Cardiac fibroblast (primary cell): ENCODE measurements around the gene SKP2.

ENCODE experiments used
- DNase-seq, 2 donors: peaks; one replicate each; pipeline versions ENCODE4 v3.0.0 to v3.0.0-alpha.2; 2010; ENCODE audit warnings: low read depth in 2 of 2
- H3K4me3 ChIP-seq, 2 donors: replicated peaks in 1 of 2; 1 replicate in 1 of 2; 2 replicates in 1 of 2; pipeline ENCODE4 v1.5.1; 2011; ENCODE audit warnings: low read depth in 2 of 2, low read length in 2 of 2, mild to moderate bottlenecking in 2 of 2, moderate library complexity in 1 of 2
- TF ChIP-seq, protein P1 (sequence below): IDR thresholded peaks from one replicate; pipeline ENCODE4 v1.5.1; 2011; ENCODE audit warnings: low read depth, mild to moderate bottlenecking, low read length, inconsistent platforms

SKP2 gene

DNA sequence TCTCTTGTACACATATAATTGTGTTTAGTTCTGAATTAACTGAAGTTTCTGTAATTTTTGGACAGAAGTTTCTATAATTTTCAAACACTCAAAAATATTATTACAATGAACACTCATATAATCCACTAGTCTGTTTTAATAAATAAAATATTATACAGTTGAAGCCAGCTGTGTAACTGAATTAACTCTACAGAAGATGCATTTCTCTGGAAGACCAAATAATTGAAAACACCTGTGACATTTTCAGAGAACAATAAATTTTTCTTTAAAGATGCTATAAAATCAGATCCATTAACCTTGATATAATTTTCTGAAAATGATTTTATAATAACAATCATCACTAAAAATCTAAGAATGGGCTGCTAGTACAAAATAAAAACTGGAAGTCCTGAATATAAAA lies 75.1 kb downstream of the SKP2 start:
- H3K4me3 ChIP-seq = no peak overlapping the region
- no peak for DNase-seq
- TF ChIP-seq, protein P1, sequence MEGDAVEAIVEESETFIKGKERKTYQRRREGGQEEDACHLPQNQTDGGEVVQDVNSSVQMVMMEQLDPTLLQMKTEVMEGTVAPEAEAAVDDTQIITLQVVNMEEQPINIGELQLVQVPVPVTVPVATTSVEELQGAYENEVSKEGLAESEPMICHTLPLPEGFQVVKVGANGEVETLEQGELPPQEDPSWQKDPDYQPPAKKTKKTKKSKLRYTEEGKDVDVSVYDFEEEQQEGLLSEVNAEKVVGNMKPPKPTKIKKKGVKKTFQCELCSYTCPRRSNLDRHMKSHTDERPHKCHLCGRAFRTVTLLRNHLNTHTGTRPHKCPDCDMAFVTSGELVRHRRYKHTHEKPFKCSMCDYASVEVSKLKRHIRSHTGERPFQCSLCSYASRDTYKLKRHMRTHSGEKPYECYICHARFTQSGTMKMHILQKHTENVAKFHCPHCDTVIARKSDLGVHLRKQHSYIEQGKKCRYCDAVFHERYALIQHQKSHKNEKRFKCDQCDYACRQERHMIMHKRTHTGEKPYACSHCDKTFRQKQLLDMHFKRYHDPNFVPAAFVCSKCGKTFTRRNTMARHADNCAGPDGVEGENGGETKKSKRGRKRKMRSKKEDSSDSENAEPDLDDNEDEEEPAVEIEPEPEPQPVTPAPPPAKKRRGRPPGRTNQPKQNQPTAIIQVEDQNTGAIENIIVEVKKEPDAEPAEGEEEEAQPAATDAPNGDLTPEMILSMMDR = no peak

DNA sequence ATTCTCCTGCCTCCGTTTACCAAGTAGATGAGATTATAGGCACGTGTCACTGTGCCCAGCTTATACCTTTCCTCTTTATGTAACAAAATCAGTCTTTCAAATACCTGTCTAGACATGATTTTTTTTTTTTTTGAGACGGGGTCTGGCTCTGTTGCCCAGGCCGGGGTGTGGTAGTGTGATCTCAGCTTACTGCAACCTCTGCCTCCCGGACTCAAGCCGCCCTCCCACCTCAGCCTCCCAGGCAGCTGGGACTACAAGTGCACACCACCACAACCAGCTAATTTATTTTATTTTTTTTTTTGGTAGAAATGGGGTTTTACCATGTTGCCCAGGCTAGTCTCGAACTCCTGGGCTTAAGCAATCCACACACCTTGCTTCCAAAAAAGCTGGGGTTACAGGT lies 76.6 kb downstream of the SKP2 start:
- no peak overlapping the region for H3K4me3 ChIP-seq
- TF ChIP-seq, protein P1 = no peak
- DNase-seq = no peak

DNA sequence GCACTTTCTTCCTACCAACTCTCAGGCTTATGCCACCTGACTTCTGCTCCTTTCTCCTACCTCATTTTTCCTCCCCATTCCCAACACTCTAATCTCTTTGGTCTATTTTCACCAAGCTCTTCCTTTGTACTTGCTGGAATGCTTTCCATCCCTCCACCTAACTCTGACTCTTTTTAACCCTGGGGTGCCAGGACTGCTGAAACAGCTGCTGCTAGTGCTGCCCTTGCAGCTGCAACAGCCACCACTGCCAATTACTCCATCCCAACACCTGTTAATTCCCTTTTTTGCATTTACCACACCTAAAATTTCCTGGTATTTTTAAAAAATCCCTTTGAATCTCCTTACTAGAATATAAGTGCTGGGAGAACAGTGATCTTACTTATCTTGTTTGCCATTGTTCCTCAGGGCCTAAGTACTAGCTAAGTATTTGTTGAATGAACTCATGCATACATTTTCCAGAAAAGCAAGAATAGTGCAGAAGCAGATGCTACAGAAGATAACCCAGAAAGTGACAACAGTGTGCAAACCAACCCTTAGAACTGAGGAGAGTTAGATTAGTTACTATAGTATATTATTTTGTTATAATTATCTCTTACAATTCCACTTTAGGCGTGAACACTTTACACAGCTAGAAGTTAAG lies 78.4 kb downstream of the SKP2 start:
- no peak overlapping the region for H3K4me3 ChIP-seq
- no peak for DNase-seq
- TF ChIP-seq, protein P1 = no peak

DNA sequence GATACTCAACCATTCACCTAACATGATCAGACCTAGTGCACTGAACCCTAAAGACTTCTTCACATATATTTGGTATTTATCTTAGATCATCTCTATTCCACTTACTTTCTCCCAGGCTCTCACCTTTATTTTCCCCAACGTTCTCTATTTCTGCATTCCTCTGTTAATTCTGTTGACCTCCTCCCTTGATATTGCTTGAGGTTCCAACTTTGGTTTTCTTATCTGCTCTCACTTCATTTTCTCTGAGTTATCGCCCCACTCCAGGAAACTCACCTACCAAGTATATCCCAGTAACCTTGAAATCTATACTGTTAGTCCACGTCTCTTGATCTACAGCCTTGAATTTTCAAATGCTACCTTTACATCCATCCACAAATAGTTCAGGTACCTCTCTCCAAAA lies 80.6 kb downstream of the SKP2 start:
- DNase-seq = no peak
- H3K4me3 ChIP-seq = no peak overlapping the region
- TF ChIP-seq, protein P1 = no peak
